Testis (tissue), 3 donors: ENCODE measurements around the gene HAUS7. TPM values are rescaled to one million over a fixed set of nuclear protein-coding genes. Genes with fewer than 3 reads are reported as not detected.
A peak's percentile ranks its signal among the peaks of the same experiment; 100 is the strongest.

Experiments
- DNase-seq: peaks from one replicate; pipeline ENCODE4 v3.0.0-alpha.2; 2019
- H3K27ac ChIP-seq, 2 donors: fragments of 200-600 bp; sonication (generic); one replicate each; pipeline ENCODE4 v1.5.1; 2019
- H3K27me3 ChIP-seq: fragments of 200-600 bp; sonication (generic); one replicate; pipeline ENCODE4 v1.5.1; 2019
- H3K36me3 ChIP-seq: fragments of 200-600 bp; sonication (generic); one replicate; pipeline ENCODE4 v1.5.1; 2017; ENCODE audit warnings: low read depth; ENCODE audit errors: missing control alignments
- H3K4me1 ChIP-seq: fragments of 200-600 bp; sonication (generic); one replicate; pipeline ENCODE4 v1.5.1; 2019
- H3K4me3 ChIP-seq, 2 donors: fragments of 200-600 bp; sonication (generic); one replicate each; pipeline ENCODE4 v1.5.1; 2017 to 2019
- H3K9me3 ChIP-seq: fragments of 200-600 bp; sonication (generic); one replicate; pipeline ENCODE4 v1.5.1; 2017
- POLR2A ChIP-seq: fragments of 450-650 bp; IDR thresholded peaks from one replicate; pipeline ENCODE4 v1.6.1; 2017; ENCODE audit warnings: antibody characterized with exemption, mild to moderate bottlenecking, moderate library complexity
- WGBS, 2 donors: methylation state at CpG; one replicate each; pipeline ENCODE4 v1.1.5; 2018; 5-methylcytosine and 5-hydroxymethylcytosine counted together
- intact Hi-C: fragments of 100-400 bp; cut with DNase I; formaldehyde crosslinking; loops from one replicate; pipeline ENCODE4 v1.15.1; 2023; ENCODE audit warnings: low total_unique reads
- polyA plus RNA-seq: library from polyadenylated mRNA; stranded (reverse); fragments of 350-450 nt; fragmentation: Illumina TruSeq; extraction: RNeasy Lipid Tissue Mini Kit (QIAGEN cat#74804); gene quantifications from one replicate; pipeline ENCODE4 v1.2.3, GENCODE V29; 2014; ENCODE audit warnings: low read depth, low replicate concordance; ENCODE audit not compliant: insufficient read depth
- total RNA-seq, 2 donors: library from RNA; depleted of rRNA; stranded (reverse); fragments of >200 nt; gene quantifications; one replicate each; pipeline ENCODE4 v1.2.3, GENCODE V29; 2016
- TF ChIP-seq, protein P1 (sequence below), 3 experiments: fragments of 450-650 bp in 2 of 3; fragments of 200-600 bp in 1 of 3; sonication (generic) in 1 of 3; IDR thresholded peaks; one replicate each; pipeline ENCODE4 v1.5.1; 2016 to 2019; ENCODE audit warnings: antibody characterized with exemption in 3 of 3, mild to moderate bottlenecking in 2 of 3, moderate library complexity in 1 of 3

Gene HAUS7
- total and polyA plus RNA-seq, 3 donors from 2014 or later: 18.0 to 35.2 (median 34.0) TPM

DNA sequence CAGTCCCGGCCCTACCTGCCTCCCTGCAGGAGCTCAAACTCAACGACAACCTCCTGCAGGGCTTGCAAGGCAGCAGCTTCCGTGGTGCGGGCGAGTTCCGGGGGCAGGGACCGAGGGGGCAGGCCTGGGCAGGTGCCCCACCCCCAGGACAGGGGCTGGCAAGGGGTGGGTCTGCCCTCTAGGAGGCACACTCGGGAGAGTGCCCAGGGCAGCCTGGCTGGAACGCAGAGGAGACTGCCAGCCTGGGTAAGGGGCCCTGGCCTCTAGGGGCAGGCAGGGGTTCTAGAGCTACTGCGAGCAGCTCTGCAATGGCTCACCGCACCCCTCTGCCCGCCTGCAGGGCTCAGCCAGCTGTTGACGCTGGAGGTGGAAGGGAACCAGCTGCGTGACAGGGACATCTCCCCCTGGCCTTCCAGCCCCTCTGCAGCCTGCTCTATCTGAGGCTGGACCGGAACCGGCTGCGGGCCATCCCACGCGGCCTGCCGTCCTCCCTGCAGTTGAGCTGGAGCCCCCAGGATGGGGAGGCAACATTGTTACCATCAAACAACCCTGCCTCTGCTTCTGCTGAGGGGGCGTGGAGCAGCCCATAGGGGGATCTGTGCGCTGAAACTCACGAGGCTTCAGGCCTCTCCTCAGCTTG is 12.1 kb upstream of the HAUS7 start:
- Histone ChIP-seq H3K4me1 (no peaks in the 10 kb centered on the region), H3K36me3 (no peaks in the 10 kb centered on the region), H3K9me3 (no peaks in the 10 kb centered on the region), H3K27ac (no peak overlapping the region), H3K27me3 (no peaks in the 10 kb centered on the region), H3K4me3 (no peak overlapping the region)
- 63 to 80% methylated on average over 1 to 14 of the region's 23 CpGs for WGBS, 2 donors
- no peak for DNase-seq
- no peak for TF ChIP-seq POLR2A
- TF ChIP-seq, protein P1, sequence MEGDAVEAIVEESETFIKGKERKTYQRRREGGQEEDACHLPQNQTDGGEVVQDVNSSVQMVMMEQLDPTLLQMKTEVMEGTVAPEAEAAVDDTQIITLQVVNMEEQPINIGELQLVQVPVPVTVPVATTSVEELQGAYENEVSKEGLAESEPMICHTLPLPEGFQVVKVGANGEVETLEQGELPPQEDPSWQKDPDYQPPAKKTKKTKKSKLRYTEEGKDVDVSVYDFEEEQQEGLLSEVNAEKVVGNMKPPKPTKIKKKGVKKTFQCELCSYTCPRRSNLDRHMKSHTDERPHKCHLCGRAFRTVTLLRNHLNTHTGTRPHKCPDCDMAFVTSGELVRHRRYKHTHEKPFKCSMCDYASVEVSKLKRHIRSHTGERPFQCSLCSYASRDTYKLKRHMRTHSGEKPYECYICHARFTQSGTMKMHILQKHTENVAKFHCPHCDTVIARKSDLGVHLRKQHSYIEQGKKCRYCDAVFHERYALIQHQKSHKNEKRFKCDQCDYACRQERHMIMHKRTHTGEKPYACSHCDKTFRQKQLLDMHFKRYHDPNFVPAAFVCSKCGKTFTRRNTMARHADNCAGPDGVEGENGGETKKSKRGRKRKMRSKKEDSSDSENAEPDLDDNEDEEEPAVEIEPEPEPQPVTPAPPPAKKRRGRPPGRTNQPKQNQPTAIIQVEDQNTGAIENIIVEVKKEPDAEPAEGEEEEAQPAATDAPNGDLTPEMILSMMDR (IDR thresholded peaks at IDR 0.05): no peak
- intact Hi-C loops: no loop called here

DNA sequence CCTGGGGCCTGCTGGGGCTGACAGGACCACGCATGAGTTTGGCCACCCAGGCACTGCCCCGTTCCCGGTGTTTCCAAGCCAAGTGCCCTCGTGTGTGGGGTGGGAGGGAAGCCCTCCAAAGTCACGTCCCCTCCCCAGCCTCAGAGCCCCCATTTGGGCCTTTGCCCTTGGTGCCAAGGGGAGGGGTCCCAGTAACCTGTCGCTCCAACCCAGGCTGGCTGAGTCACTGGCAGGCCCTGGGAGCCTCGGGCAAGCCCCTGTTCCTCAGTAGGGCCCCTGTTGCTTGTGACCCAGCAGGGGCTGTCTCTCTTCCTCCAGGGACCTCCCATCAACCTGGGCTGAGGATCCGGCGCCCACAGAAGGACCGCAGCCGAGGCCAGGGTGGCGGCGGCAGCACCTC is 10.7 kb upstream of the HAUS7 start:
- Histone ChIP-seq H3K9me3 (no peaks in the 10 kb centered on the region), H3K27ac (no peak overlapping the region), H3K27me3 (no peaks in the 10 kb centered on the region), H3K4me1 (peaks cover 4% of the 10 kb centered on the region), H3K4me3 (no peak overlapping the region), H3K36me3 (no peaks in the 10 kb centered on the region)
- no peak for DNase-seq
- intact Hi-C loops: no loop called here
- WGBS, 2 donors: 97% methylated on average over 12 of the region's 13 CpGs; no CpG with 5 or more reads in 1 of the 2 donors
- TF ChIP-seq POLR2A: no peak
- TF ChIP-seq, protein P1 (IDR thresholded peaks at IDR 0.05): no peak

DNA sequence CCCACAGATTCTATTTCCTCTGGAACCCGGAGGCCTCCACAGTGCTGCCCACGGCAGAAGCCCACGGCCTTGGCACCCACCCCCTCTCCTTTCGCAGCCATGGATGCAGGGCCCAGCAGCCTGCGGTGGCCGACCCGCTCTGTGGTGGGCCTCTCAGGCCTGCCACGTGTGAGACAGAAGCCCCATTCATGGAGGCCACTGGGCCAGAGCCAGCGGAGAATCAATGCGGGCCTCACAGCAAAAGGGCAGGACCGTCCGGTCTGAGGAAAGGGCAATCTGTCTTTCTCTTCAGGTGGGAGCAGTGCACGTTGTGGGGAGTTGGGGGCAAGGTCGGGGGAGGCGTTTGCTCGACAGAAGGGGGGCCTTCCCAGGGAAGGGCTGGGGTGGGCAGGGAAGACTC is 8.4 kb upstream of the HAUS7 start:
- Histone ChIP-seq H3K27me3 (no peaks in the 10 kb centered on the region), H3K9me3 (no peaks in the 10 kb centered on the region), H3K27ac (no peak overlapping the region), H3K4me3 (no peak overlapping the region), H3K4me1 (peaks cover 8% of the 10 kb centered on the region), H3K36me3 (no peaks in the 10 kb centered on the region)
- intact Hi-C loops: no loop called here
- DNase-seq: no peak
- TF ChIP-seq, protein P1 (IDR thresholded peaks at IDR 0.05): no peak
- no peak for TF ChIP-seq POLR2A
- 85 to 90% methylated on average over 2 to 6 of the region's 16 CpGs for WGBS, 2 donors

DNA sequence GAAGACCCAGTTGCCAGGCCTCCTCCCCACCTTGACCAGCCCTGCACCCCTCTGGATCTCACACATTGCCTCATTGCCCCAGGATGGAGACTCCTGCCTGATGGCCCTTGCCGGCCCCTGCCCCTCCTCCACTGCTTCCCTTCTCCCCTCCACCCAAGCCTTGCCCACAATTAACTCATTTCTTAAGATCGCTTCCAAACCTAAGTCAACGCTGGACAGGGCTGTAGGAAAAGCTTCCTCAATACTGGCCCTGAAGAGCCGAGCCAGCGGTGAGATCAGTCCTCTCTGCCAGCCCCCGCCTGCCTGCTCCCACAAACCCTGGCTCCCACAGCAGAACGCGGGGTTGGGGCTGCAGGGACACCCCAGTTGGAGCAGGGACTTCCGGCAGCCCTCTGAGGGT is 7.5 kb upstream of the HAUS7 start:
- Histone ChIP-seq H3K9me3 (no peaks in the 10 kb centered on the region), H3K36me3 (no peaks in the 10 kb centered on the region), H3K4me3 (no peak overlapping the region), H3K27ac (no peak overlapping the region), H3K4me1 (peaks cover 8% of the 10 kb centered on the region), H3K27me3 (no peaks in the 10 kb centered on the region)
- intact Hi-C loops: no loop called here
- TF ChIP-seq, protein P1 (IDR thresholded peaks at IDR 0.05): no peak
- TF ChIP-seq POLR2A: no peak
- WGBS, 2 donors: 78 to 96% methylated on average over 4 to 7 of the region's 9 CpGs
- no peak for DNase-seq

DNA sequence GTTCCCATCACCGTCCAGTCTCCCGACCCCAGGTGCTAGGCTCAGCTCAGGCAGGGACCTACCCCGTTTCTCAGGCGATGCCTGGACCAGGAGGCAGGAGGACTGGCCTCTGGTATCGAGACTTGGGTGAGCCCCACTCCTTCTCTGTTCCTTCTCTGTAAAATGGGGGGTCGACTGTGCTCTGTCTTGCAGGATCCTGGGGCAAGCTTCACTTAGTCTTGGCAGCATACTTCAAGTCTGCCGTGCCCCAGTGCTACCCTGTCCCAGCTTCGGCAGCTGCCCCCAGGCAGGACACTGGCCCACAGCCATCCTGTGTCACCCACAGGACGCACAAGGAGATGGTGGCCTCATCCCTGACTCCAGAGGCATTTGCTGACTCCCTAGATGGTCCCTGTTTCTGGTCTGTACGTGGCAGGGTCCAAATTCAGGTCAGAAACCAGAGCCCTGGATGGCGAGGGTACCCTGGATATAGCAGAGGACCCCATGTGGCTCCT is 7.0 kb upstream of the HAUS7 start:
- TF ChIP-seq, protein P1 (IDR thresholded peaks at IDR 0.05): no peak
- no peak for TF ChIP-seq POLR2A
- no peak overlapping the region for H3K4me3 ChIP-seq
- 75% methylated on average over 11 of the region's 11 CpGs; no CpG with 5 or more reads in 1 of the 2 donors for WGBS, 2 donors
- peak overlapping the region in 1 of 2 donors; percentile 53 for H3K27ac ChIP-seq
- H3K4me1 ChIP-seq: peaks cover 8% of the 10 kb centered on the region
- no peak for DNase-seq
- no peaks in the 10 kb centered on the region for H3K9me3 ChIP-seq
- intact Hi-C loops: no loop called here
- no peaks in the 10 kb centered on the region for H3K27me3 ChIP-seq
- H3K36me3 ChIP-seq: no peaks in the 10 kb centered on the region
